ENCODE measurements around the gene DMD.

Gene DMD

DNA sequence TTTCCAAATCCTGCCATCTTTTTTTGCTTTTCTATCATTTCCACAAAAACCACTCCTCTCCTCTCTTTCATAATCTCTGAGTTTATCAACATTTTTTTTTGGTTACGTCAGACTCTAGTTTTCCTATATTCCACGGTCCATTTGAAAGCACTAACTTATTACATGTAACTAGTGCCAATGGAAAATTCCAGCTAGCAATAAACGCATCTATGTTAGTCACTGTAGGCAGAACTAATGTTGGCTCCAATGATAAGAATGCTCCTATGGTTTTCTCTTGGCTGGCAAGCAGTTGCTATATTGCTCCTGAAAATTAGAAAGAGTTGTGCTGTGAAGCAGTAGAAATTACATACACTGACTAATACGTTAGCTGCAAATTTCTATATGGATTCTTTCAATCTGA is 1504.9 kb downstream of the DMD start:
- DNase-seq (ENCODE audit: low spot score): no peak

DNA sequence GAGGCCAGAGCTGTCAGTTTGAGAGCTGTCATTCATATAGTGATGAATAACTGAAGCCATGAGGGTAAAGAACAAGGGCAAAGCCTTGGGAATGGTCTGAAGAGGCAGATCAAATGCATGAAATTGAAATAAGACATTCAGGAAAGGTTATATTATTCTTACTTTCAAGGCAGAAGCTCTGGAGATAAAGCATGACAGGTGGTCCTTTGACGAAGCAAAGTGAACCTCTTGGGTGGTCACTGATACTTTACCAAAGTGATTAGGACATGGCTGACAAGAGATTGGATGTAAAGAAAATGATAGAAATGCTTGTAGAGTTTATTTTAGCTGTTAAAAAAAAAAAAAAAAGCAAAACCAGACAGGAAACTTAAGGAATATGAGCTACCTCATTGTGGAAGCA is 1505.5 kb downstream of the DMD start:
- no peak for DNase-seq (ENCODE audit: low spot score)

- DNase-seq (ENCODE audit: low spot score): no peak
Measured at GRCh38 chrX:31704938-31705337, 1506.4 kb downstream of the DMD start.

DNA sequence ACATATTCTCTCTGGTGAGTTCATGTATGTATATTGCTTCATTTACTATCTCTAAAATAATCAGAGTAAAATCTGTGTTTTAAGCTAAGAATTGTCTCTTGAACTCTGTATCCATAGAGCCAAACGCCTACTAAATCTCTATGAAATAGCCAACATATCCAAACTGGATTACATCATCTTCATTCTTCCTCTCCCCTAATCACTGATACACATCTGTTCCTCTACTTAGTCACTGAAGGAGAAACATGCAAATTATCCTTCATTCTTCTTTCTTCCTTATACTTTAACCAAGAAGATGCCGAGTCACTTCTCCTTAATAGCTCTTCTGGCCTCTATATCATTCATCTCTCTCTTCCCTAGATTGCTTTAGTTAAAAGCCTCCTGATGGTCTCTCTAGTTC is 1509.1 kb downstream of the DMD start:
- DNase-seq (ENCODE audit: low spot score): no peak

- DNase-seq (ENCODE audit: low spot score): no peak
Measured at GRCh38 chrX:31697294-31697916, 1513.9 kb downstream of the DMD start.

GRCh38 chrX:31679861-31680260 is 1531.5 kb downstream of the DMD start:
- no peak for DNase-seq (ENCODE audit: low spot score)

GRCh38 chrX:31670245-31670644 is 1541.1 kb downstream of the DMD start:
- DNase-seq (ENCODE audit: low spot score): no peak

DNA sequence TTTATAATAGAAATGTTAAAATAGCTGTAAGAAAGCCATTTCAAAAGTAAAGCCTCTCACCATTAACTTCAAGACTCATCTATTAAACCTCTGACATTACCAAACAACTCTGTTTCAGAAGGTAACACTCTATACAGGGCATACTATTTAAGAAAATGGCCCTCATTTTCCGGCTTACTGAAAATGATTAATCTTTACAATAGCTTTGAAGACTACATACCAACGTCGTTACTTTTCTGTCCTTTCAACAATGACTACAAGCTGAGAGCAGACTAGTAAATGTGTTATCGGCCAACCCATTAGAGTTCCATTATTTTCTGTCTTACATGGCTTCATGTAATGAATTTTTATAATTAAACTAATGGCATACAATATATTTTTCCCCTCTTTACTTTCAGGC is 1545.9 kb downstream of the DMD start:
- DNase-seq (ENCODE audit: low spot score): no peak

DNA sequence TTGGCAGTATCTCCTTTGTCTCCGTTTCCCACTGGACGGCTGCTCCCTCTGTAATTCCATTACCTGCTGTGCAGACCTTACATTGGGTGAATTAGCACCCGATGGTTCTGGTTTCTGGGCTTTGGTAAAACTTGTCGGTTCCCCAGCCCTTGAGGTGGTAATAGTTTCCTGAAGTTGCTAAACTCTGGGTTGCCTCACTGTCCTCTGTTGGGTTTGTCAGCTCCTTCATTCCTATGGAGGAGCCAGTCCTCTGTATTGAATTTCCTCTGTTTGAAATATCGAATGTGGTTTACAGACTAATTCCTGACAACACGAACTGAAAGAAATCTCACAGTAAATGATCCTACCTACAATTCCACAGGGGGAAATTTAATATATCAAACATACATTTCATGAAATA is 1548.2 kb downstream of the DMD start:
- DNase-seq (ENCODE audit: low spot score): no peak

DNA sequence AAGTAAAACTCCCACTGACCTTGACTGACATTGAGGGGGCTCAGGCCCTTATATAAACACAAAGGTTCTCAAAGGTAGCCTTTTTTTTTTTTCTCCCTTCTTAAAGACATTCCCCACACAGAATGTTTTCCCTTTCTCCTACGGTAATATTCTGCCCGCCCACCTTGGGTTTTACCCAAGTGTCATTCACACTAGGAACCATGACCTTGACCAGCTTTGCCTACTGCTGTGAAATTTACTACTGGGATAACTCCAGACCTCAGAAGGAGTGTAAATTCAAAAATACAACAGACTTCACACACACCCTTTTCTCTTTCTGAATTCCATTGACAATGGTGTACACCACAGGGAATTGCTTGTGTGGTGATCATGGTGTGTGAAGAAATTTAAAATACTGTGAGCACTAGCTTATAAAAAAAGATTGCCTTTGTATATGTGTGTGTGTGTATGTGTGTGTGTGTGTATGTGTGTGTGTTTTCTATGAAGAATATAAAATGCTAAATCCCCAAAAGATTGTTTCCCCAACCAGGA is 1550.0 kb downstream of the DMD start:
- no peak for DNase-seq (ENCODE audit: low spot score)

- peak; percentile 72 for DNase-seq (ENCODE audit: low spot score)
Measured at GRCh38 chrX:31658360-31658759, 1553.0 kb downstream of the DMD start.

GRCh38 chrX:31656013-31656412 is 1555.3 kb downstream of the DMD start:
- DNase-seq (ENCODE audit: low spot score): no peak

DNA sequence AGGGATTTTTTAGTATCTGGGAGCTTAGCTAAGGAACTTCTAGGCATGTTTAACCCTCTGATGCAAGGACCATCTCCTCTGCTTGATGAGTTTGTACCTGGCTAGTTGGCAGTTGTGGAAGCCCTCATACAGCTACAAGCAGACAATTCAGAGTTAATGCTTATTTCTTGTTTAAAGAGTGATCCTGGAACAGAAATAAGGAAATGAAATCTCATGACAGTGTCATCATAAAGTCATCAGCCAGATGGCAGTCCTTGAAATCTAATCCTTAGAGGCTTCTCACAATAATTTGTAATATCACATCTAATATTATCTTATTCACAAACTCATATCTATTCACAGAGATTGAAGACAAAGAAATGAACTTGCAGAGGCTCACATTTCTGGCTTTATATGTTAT is 1557.9 kb downstream of the DMD start:
- no peak for DNase-seq (ENCODE audit: low spot score)

DNA sequence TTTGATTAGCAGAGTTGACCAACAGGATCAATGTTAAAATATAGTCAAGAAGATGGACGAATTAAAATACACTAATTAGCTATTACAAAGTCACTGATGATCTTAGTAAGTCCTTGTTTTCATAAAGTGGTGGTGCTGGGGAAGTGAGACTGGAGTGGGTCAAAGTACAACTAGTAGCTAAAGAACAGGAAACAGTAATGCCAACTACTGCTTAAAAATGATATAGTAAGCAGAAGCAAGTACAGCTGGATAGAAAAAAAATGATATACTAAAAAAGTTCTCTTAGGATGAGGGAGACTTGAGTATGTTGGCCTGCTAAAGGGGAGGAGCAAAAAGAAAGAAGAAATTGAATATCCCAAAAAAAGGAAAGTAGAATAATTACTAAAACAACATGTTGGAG is 1558.7 kb downstream of the DMD start:
- no peak for DNase-seq (ENCODE audit: low spot score)

DNA sequence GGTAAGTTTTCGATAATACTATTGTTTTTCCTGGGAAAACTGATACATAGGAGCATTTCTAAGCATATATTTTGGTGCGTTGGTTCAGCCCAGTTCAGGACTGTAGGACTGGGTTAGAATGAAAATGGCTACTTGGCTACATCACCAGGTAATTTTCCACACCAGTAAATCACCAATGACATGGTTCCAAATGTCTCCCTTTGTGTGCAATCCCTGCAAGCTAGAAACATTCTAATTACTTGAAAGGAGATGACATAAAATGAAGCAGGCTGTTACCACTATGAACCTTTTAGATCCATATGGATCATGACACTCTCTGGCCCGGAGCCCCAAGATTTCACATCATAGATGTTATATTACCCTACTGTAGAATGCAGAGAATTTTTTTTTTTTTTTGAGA is 1562.1 kb downstream of the DMD start:
- DNase-seq (ENCODE audit: low spot score): no peak

DNA sequence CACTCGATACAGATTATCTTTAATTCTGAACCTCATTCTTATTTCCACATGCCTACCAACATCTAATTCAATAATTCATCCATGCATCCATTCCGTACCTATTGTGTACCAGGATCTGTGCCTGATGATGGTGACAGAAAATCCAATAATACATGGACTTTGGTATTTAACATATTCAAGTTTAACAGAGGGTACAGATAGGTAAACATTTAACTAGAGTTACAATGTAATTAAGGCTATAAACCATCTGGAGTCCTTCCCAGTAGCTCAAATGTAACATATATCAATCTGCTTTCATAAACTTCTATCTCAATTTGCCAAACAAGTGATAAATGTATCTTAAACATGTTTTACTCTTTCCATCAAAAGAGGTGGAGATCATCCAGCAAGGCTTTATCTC is 1578.0 kb downstream of the DMD start:
- DNase-seq (ENCODE audit: low spot score): no peak

DNA sequence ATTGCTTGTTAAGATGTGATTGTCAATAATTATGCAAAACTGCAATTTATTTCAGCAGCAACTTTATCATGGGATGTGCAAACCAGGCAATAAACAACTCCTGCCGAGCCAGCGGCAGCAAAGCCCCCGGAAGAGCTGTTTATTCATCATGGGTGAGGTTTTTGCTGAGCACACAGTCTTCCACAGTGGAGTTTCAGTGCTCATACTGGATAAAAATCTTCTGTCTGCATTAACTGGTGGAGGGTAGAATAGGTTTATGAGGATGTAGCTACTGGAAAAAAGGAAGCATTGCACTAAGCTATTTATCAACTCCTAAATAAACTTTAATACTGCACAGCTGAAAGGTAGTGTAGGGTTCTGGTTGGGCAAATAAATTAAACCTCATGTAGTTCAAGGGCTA is 1582.2 kb downstream of the DMD start:
- DNase-seq (ENCODE audit: low spot score): no peak

DNA sequence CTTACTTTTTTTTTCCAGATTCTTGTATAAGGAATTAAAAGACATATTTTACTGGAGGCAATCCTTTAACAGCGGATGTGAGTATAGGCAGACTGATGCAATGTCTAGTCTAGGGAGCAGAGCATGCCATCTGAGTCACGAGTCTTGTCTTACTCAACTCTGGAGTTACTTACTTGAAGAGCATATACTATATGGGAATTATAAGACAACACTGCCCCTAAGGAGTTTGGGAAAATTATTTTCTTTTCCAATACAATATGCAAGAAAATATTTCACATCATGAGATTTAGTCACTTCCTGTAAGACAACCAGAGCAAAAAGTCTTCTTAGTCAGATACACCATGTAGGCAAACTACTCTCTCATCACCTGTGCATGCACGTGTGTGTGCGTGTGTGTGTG is 1602.2 kb downstream of the DMD start:
- peak; percentile 85 for DNase-seq (ENCODE audit: low spot score)

DNA sequence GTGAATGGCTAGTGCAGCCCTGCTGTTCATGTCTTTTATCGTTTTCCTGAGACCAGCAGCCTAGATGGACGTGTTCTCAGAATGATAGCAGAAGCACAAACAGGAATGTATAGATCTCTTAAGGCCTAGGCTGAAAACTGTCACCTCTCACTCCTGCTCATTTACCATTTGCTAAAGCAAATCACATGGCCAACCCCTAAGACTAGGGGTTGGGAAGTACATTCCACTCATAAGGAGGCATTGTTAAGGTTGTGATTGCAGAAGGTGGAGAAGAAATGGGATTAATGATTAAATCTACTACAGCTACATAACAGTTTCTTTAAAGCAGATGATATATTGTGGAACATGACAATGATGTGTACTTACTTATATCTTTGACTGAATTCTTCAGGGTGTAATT is 1602.7 kb downstream of the DMD start:
- no peak for DNase-seq (ENCODE audit: low spot score)

GRCh38 chrX:31606771-31607170 is 1604.6 kb downstream of the DMD start:
- DNase-seq (ENCODE audit: low spot score): peak; percentile 4

- DNase-seq (ENCODE audit: low spot score): no peak
Measured at GRCh38 chrX:31604629-31605221, 1606.6 kb downstream of the DMD start.

DNA sequence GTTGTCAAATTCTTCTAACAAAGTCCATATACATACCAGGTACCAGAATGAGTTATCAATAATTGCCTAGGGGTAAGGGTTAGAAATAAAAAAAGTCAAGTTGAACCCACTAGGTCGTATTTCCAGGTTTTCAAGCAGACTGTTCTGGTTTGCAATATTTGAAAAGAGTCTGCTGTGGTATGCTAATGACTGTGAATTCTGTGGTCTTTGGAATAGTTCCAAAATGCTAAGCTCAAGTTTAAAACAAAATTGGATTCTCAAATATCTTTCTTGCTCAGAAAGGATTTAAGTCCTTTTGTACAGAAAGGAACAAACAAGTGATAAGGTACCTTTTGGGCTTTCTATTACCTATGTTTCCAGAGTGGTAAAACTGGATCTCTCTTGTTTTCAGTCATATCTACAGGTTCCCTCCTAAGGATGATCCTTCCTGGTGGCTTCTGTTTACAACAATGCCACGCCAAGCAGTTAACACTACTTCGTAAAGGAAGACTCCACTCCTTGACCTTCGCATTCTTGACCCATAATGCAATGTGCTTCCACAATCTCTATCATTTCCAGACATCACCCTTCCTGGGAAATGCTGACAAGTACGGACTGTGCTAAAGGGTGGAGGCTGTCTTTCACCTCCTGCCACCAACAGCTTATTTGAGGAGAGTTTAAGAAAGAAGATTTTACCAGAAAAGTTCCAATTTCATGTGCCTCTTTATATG is 1607.8 kb downstream of the DMD start:
- no peak for DNase-seq (ENCODE audit: low spot score)

- no peak for DNase-seq (ENCODE audit: low spot score)
Measured at GRCh38 chrX:31600823-31601222, 1610.5 kb downstream of the DMD start.

- DNase-seq (ENCODE audit: low spot score): no peak
Measured at GRCh38 chrX:31593353-31593752, 1618.0 kb downstream of the DMD start.
